OCI-LY1 (cell line): ENCODE results near the gene B4GALT5.

ENCODE experiments used
- H2AFZ ChIP-seq: fragments of 200-600 bp; sonication (generic), shearing (Covaris generic); 2 replicates; pipeline ENCODE4 v1.6.0; 2014; ENCODE audit warnings: antibody characterized with exemption, mild to moderate bottlenecking, low read length
- H3F3A ChIP-seq: fragments of 200-600 bp; sonication (generic), shearing (Covaris generic); 2 replicates; pipeline ENCODE4 v1.6.0; 2014; ENCODE audit warnings: mild to moderate bottlenecking, antibody characterized with exemption, low read length, moderate library complexity; ENCODE audit not compliant: insufficient read depth
- H3K27ac ChIP-seq: fragments of 200-600 bp; sonication (generic); 2 replicates; pipeline ENCODE4 v1.5.1; 2014; ENCODE audit warnings: low read length, mixed run types, mild to moderate bottlenecking, low read depth; ENCODE audit not compliant: poor library complexity, severe bottlenecking
- H3K27me3 ChIP-seq: fragments of 200-600 bp; sonication (generic); 2 replicates; pipeline ENCODE4 v1.6.0; 2014; ENCODE audit warnings: antibody characterized with exemption, mild to moderate bottlenecking, low read length, moderate library complexity; ENCODE audit not compliant: insufficient read depth
- H3K36me3 ChIP-seq: fragments of 200-600 bp; sonication (generic); 2 replicates; pipeline ENCODE4 v1.6.1; 2014; ENCODE audit warnings: mild to moderate bottlenecking, antibody characterized with exemption, low read length, moderate library complexity, mixed read lengths; ENCODE audit not compliant: insufficient read depth
- H3K4me1 ChIP-seq: fragments of 200-600 bp; sonication (generic); 2 replicates; pipeline ENCODE4 v1.5.1; 2014; ENCODE audit warnings: mild to moderate bottlenecking, low read length, moderate library complexity; ENCODE audit not compliant: insufficient read depth, severe bottlenecking
- H3K4me2 ChIP-seq: fragments of 200-600 bp; sonication (generic), shearing (Covaris generic); 2 replicates; pipeline ENCODE4 v1.6.1; 2014; ENCODE audit warnings: low read length
- H3K4me3 ChIP-seq: fragments of 200-600 bp; sonication (generic); 2 replicates; pipeline ENCODE4 v1.5.1; 2014; ENCODE audit warnings: low read length, low read depth, mild to moderate bottlenecking, mixed read lengths; ENCODE audit not compliant: poor library complexity, severe bottlenecking
- H3K79me2 ChIP-seq: fragments of 200-600 bp; shearing (Covaris generic); 2 replicates; pipeline ENCODE4 v1.6.1; 2016; ENCODE audit warnings: mixed run types, low read length, mixed read lengths; ENCODE audit not compliant: insufficient read depth
- H3K9ac ChIP-seq: fragments of 200-600 bp; sonication (generic), shearing (Covaris generic); 2 replicates; pipeline ENCODE4 v1.6.1; 2014; ENCODE audit warnings: mild to moderate bottlenecking, low read length, mixed read lengths
- H3K9me2 ChIP-seq: fragments of 200-600 bp; sonication (generic), shearing (Covaris generic); 2 replicates; pipeline ENCODE4 v1.6.1; 2014; ENCODE audit warnings: low read depth, mild to moderate bottlenecking, low read length, mixed read lengths
- H3K9me3 ChIP-seq: fragments of 200-600 bp; shearing (Covaris generic); 2 replicates; pipeline ENCODE4 v1.6.1; 2014; ENCODE audit warnings: low read length, mixed read lengths
- H4K20me1 ChIP-seq: fragments of 200-600 bp; sonication (generic), shearing (Covaris generic); 2 replicates; pipeline ENCODE4 v1.6.0; 2016; ENCODE audit warnings: mild to moderate bottlenecking, low read length; ENCODE audit not compliant: insufficient read depth
- EZH2 ChIP-seq: fragments of 200-600 bp; sonication (generic), shearing (Covaris generic); IDR thresholded peaks from 2 replicates; pipeline ENCODE4 v1.8.0; 2017; ENCODE audit warnings: borderline replicate concordance, mixed run types, mild to moderate bottlenecking, antibody characterized with exemption, low read length, moderate library complexity, mixed read lengths
- TF ChIP-seq, protein P1 (sequence below): fragments of 200-600 bp; sonication (generic), shearing (Covaris generic); IDR thresholded peaks from 2 replicates; pipeline ENCODE4 v1.5.1; 2017; ENCODE audit warnings: mild to moderate bottlenecking, antibody characterized with exemption, low read length, moderate library complexity, mixed read lengths

B4GALT5 gene

DNA sequence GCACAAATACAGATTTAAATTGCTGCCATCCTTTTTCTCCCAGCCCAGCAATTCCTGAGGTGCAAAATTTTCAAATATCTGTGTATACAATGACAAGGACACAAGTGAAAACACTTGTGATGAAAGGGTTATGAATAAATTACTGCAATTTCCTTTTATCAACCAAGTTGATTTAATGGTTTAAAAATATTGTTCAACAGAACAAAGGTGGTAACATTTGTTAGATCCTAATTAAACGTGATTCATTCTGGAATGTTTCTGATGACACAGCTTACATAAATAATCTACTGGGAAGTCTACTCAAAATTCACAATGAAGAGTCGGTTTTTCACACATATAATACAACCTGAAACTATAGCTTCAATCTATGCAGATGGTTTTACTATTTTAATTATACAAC, 17.1 kb downstream of the B4GALT5 start:
- Histone ChIP-seq H3K79me2 (peaks cover 99% of the 10 kb centered on the region), H3K9me2 (no peaks in the 10 kb centered on the region), H3K4me3 (no peak overlapping the region), H3K4me2 (peak overlapping the region; percentile 88), H4K20me1 (no peaks in the 10 kb centered on the region), H2AFZ (no peak overlapping the region), H3F3A (0 out of 2 replicates have a peak, but pooled peaks cover 8% of the 10 kb centered on the region), H3K27me3 (no peaks in the 10 kb centered on the region), H3K36me3 (no peaks in the 10 kb centered on the region), H3K9ac (peak overlapping the region; percentile 8; the same call in 1 of the 2 replicates), H3K9me3 (no peaks in the 10 kb centered on the region), H3K27ac (peak overlapping the region; percentile 87), H3K4me1 (peaks cover 100% of the 10 kb centered on the region)
- no peak for TF ChIP-seq EZH2
- TF ChIP-seq, protein P1, sequence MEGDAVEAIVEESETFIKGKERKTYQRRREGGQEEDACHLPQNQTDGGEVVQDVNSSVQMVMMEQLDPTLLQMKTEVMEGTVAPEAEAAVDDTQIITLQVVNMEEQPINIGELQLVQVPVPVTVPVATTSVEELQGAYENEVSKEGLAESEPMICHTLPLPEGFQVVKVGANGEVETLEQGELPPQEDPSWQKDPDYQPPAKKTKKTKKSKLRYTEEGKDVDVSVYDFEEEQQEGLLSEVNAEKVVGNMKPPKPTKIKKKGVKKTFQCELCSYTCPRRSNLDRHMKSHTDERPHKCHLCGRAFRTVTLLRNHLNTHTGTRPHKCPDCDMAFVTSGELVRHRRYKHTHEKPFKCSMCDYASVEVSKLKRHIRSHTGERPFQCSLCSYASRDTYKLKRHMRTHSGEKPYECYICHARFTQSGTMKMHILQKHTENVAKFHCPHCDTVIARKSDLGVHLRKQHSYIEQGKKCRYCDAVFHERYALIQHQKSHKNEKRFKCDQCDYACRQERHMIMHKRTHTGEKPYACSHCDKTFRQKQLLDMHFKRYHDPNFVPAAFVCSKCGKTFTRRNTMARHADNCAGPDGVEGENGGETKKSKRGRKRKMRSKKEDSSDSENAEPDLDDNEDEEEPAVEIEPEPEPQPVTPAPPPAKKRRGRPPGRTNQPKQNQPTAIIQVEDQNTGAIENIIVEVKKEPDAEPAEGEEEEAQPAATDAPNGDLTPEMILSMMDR, result no peak

- Histone ChIP-seq H3K9ac (no peak overlapping the region), H3K79me2 (peaks cover 99% of the 10 kb centered on the region), H3K9me2 (no peaks in the 10 kb centered on the region), H3K27me3 (no peaks in the 10 kb centered on the region), H2AFZ (no peak overlapping the region), H3K27ac (peak overlapping the region; percentile 87), H3K4me3 (no peak overlapping the region), H4K20me1 (no peaks in the 10 kb centered on the region), H3F3A (0 out of 2 replicates have a peak, but pooled peaks cover 8% of the 10 kb centered on the region), H3K36me3 (no peaks in the 10 kb centered on the region), H3K4me1 (peaks cover 100% of the 10 kb centered on the region), H3K9me3 (no peaks in the 10 kb centered on the region), H3K4me2 (peak overlapping the region; percentile 2; the same call in 1 of the 2 replicates)
- TF ChIP-seq, protein P1, result no peak
- no peak for TF ChIP-seq EZH2
Measured at GRCh38 chr20:49695830-49696229, 17.8 kb downstream of the B4GALT5 start.

GRCh38 chr20:49694450-49695071, 19.1 kb downstream of the B4GALT5 start:
- peak overlapping the region; percentile 87 for H3K27ac ChIP-seq
- no peak overlapping the region for H2AFZ ChIP-seq
- H3K4me3 ChIP-seq, result no peak overlapping the region
- H3K9ac ChIP-seq, result peak overlapping the region; percentile 28; the same call in 1 of the 2 replicates
- 0 out of 2 replicates have a peak, but pooled peaks cover 4% of the 10 kb centered on the region for H3F3A ChIP-seq
- peaks cover 100% of the 10 kb centered on the region for H3K4me1 ChIP-seq
- no peaks in the 10 kb centered on the region for H3K27me3 ChIP-seq
- TF ChIP-seq, protein P1, result no peak
- no peak for TF ChIP-seq EZH2
- H3K36me3 ChIP-seq, result no peaks in the 10 kb centered on the region; the same call in 1 of the 2 replicates
- H3K9me2 ChIP-seq, result no peaks in the 10 kb centered on the region
- H3K79me2 ChIP-seq, result peaks cover 99% of the 10 kb centered on the region
- no peaks in the 10 kb centered on the region for H3K9me3 ChIP-seq
- peak overlapping the region; percentile 55; the same call in 1 of the 2 replicates for H3K4me2 ChIP-seq
- no peaks in the 10 kb centered on the region for H4K20me1 ChIP-seq
